ENCODE data around the gene LPP. TPM values are rescaled to one million over a fixed set of nuclear protein-coding genes. Genes with fewer than 3 reads are reported as not detected.

Gene LPP
- total and polyA plus RNA-seq, 9 of the 15 experiments (the other 6 are each of a cell fraction or from before 2014, with no cell fraction given), result 0.07 to 0.18 TPM; not detected in 7

GRCh38 chr3:188764609-188765008 lies 610.7 kb downstream of the LPP start (continued):
- TF ChIP-seq PCBP2 (IDR thresholded peaks at IDR 0.05; ENCODE audit: low read depth, low read length, poor library complexity, severe bottlenecking) (no peak), ZNF184 (CRISPR knock-in tag; IDR thresholded peaks at IDR 0.05) (no peak), REST (IDR thresholded peaks at IDR 0.05; ENCODE audit: borderline replicate concordance) (no peak), REST (CRISPR knock-in tag; IDR thresholded peaks at IDR 0.05; ENCODE audit: low read depth) (no peak), SIX5 (IDR thresholded peaks at IDR 0.05; ENCODE audit: borderline replicate concordance in 1 of 2, insufficient read depth in 1 of 2, low read depth in 1 of 2, low read length in 2 of 2) (no peak)

All from K562 (cell line).